HepG2 (cell line): ENCODE data around the gene DOCK1.
A peak's percentile ranks its signal among the peaks of the same experiment; 100 is the strongest.

Experiments
- HDAC2 ChIP-seq: sonication (generic); formaldehyde crosslinking; IDR thresholded peaks from 2 replicates; pipeline ENCODE4 v1.4.0; 2020; ENCODE audit warnings: missing genetic modification reagents
- JUNB ChIP-seq: sonication (generic); formaldehyde crosslinking; IDR thresholded peaks from 2 replicates; pipeline ENCODE4 v1.8.0; 2022; ENCODE audit warnings: missing genetic modification reagents, mild to moderate bottlenecking, borderline replicate concordance
- PTBP1 ChIP-seq: fragments of 200-400 bp; formaldehyde crosslinking; IDR thresholded peaks from 2 replicates; pipeline ENCODE4 v1.6.1; 2018; ENCODE audit warnings: low read length, low read depth; ENCODE audit not compliant: poor library complexity, severe bottlenecking
- ZKSCAN8 ChIP-seq: IDR thresholded peaks from 2 replicates; pipeline ENCODE4 v1.6.1; 2016; ENCODE audit warnings: borderline replicate concordance, missing genetic modification reagents, missing compliant biosample characterization
- ZSCAN29 ChIP-seq: sonication (generic); formaldehyde crosslinking; conservative IDR thresholded peaks from 2 replicates; pipeline ENCODE4 v1.4.0; 2020; ENCODE audit warnings: mild to moderate bottlenecking, missing genetic modification reagents

- TF ChIP-seq PTBP1 (no peak), HDAC2 (CRISPR knock-in tag) (no peak), JUNB (CRISPR knock-in tag) (no peak), ZKSCAN8 (peak; percentile 57; the same call in 1 of the 2 replicates), ZSCAN29 (CRISPR knock-in tag) (no peak)
Observed at GRCh38 chr10:127300868-127301321, 395.7 kb downstream of the DOCK1 start.
